A549 (cell line): ENCODE data around the gene PPP4R2. TPM values are rescaled to one million over a fixed set of nuclear protein-coding genes. Genes with fewer than 3 reads are reported as not detected.

ENCODE experiments used
- ATAC-seq, 2 experiments: fragments of 200-7000 bp in 1 of 2; fragments of >200 bp in 1 of 2; cut with Nextera tagmentation in 1 of 2; cut with Tn5 transposase in 1 of 2; 3 replicates each; pipeline versions ENCODE4 v1.8.0 to v1.9.1; 2018 to 2020; ENCODE audit warnings: mild to moderate bottlenecking in 1 of 2, moderate library complexity in 1 of 2
- CTCF ChIA-PET: fragments of 300-600 bp; sonication (Branson Sonifier 250); formaldehyde crosslinking; extraction: SDS; loops from one replicate; lab custom pipeline; 2021; ENCODE audit warnings: antibody characterized with exemption, inconsistent platforms; lab: Yijun Ruan, JAX
- POLR2A ChIA-PET: fragments of 350-600 bp; formaldehyde crosslinking; extraction: SDS; loops from one replicate; lab custom pipeline; 2021; ENCODE audit warnings: antibody characterized with exemption, inconsistent platforms; lab: Yijun Ruan, JAX
- DNase-seq, 2 experiments: peaks; one replicate each; pipeline versions ENCODE4 v3.0.0 to v3.0.0-alpha.2; 2011 to 2016; ENCODE audit warnings: low read depth in 1 of 2, low spot score in 1 of 2
- FAIRE-seq: peaks from 2 replicates; lab custom pipeline; 2011; peaks lifted over from hg19 to GRCh38; lab: Jason Lieb, UNC
- H3K27ac ChIP-seq, 2 experiments: fragments of >200 bp; sonication (Bioruptor Twin); formaldehyde crosslinking; 3 replicates each; pipeline ENCODE4 v1.5.1; 2016 to 2017
- H3K4me1 ChIP-seq: fragments of >200 bp; sonication (Bioruptor Twin); formaldehyde crosslinking; 3 replicates; pipeline ENCODE4 v1.6.1; 2016
- H3K4me2 ChIP-seq: fragments of >200 bp; sonication (Bioruptor Twin); formaldehyde crosslinking; 3 replicates; pipeline ENCODE4 v1.6.1; 2016
- H3K4me3 ChIP-seq: fragments of >200 bp; sonication (Bioruptor Twin); formaldehyde crosslinking; 3 replicates; pipeline ENCODE4 v1.5.1; 2016
- H3K9me3 ChIP-seq: fragments of >200 bp; sonication (Bioruptor Twin); formaldehyde crosslinking; 3 replicates; pipeline ENCODE4 v1.6.1; 2016
- BHLHE40 ChIP-seq: IDR thresholded peaks from 2 replicates; pipeline ENCODE4 v1.6.1; 2012; ENCODE audit warnings: low read depth, low read length, inconsistent platforms
- CEBPB ChIP-seq, 2 experiments: fragments of >200 bp in 1 of 2; sonication (Bioruptor Twin) in 1 of 2; formaldehyde crosslinking in 1 of 2; IDR thresholded peaks; 2 replicates each; pipeline ENCODE4 v1.6.1; 2012 to 2016
- CHD2 ChIP-seq: fragments of 150-350 bp; IDR thresholded peaks from 2 replicates; pipeline ENCODE4 v1.6.1; 2014; ENCODE audit warnings: low read length; ENCODE audit not compliant: partially characterized antibody
- CHD4 ChIP-seq: fragments of 200-600 bp; sonication (generic); IDR thresholded peaks from 2 replicates; pipeline ENCODE4 v1.6.1; 2016; ENCODE audit warnings: antibody characterized with exemption, mild to moderate bottlenecking, borderline replicate concordance
- CTCF ChIP-seq: fragments of >200 bp; sonication (Bioruptor Twin); formaldehyde crosslinking; IDR thresholded peaks from 3 replicates; pipeline ENCODE4 v1.5.1; 2016
- FOSL2 ChIP-seq, 2 experiments: fragments of 450-650 bp in 1 of 2; fragments of >200 bp in 1 of 2; sonication (Bioruptor Twin) in 1 of 2; formaldehyde crosslinking; IDR thresholded peaks; 2 replicates each; pipeline versions ENCODE4 v1.5.0 to v1.6.1; 2016 to 2020; ENCODE audit warnings: mild to moderate bottlenecking in 1 of 2, moderate library complexity in 1 of 2
- GATA3 ChIP-seq: IDR thresholded peaks from 2 replicates; pipeline ENCODE4 v1.6.1; 2012; ENCODE audit warnings: borderline replicate concordance
- HEYL ChIP-seq: fragments of 250-450 bp; sonication (Bioruptor Pico); IDR thresholded peaks from 2 replicates; pipeline ENCODE4 v1.8.0; 2021; ENCODE audit warnings: mild to moderate bottlenecking, moderate library complexity
- HMGXB4 ChIP-seq: fragments of 250-450 bp; sonication (Bioruptor Pico); IDR thresholded peaks from 2 replicates; pipeline ENCODE4 v1.5.0; 2021; ENCODE audit warnings: mild to moderate bottlenecking, moderate library complexity, borderline replicate concordance
- HOXA7 ChIP-seq: fragments of 250-450 bp; sonication (Bioruptor Pico); IDR thresholded peaks from 2 replicates; pipeline ENCODE4 v1.5.0; 2020; ENCODE audit warnings: mild to moderate bottlenecking, moderate library complexity
- KDM5A ChIP-seq: fragments of 200-600 bp; sonication (generic); IDR thresholded peaks from 2 replicates; pipeline ENCODE4 v1.6.1; 2016; ENCODE audit warnings: antibody characterized with exemption, mild to moderate bottlenecking
- MAZ ChIP-seq: fragments of 150-350 bp; IDR thresholded peaks from 2 replicates; pipeline ENCODE4 v1.6.1; 2014; ENCODE audit warnings: antibody characterized with exemption, low read depth, low read length, borderline replicate concordance
- MYC ChIP-seq: IDR thresholded peaks from 2 replicates; pipeline ENCODE4 v1.6.1; 2012; ENCODE audit warnings: mild to moderate bottlenecking, inconsistent platforms, low read length, improper control_type of control experiment, borderline replicate concordance
- NFE2L2 ChIP-seq: fragments of 150-350 bp; conservative IDR thresholded peaks from 2 replicates; pipeline ENCODE4 v1.6.1; 2014; ENCODE audit warnings: low read length
- PHF8 ChIP-seq: fragments of 200-600 bp; sonication (generic); IDR thresholded peaks from 2 replicates; pipeline ENCODE4 v1.6.1; 2016; ENCODE audit warnings: low read depth, mild to moderate bottlenecking, antibody characterized with exemption, moderate library complexity, borderline replicate concordance
- RARB ChIP-seq: fragments of 250-450 bp; sonication (Bioruptor Pico); IDR thresholded peaks from 2 replicates; pipeline ENCODE4 v1.8.0; 2021; ENCODE audit warnings: mild to moderate bottlenecking, moderate library complexity
- RCOR1 ChIP-seq: fragments of 150-350 bp; IDR thresholded peaks from 2 replicates; pipeline ENCODE4 v1.6.1; 2014; ENCODE audit warnings: antibody characterized with exemption, low read length, low read depth
- RNF2 ChIP-seq: fragments of 200-600 bp; sonication (generic); IDR thresholded peaks from 2 replicates; pipeline ENCODE4 v1.6.1; 2016; ENCODE audit warnings: low read depth, mild to moderate bottlenecking, antibody characterized with exemption, moderate library complexity, borderline replicate concordance
- SMC3 ChIP-seq: fragments of >200 bp; sonication (Bioruptor Twin); formaldehyde crosslinking; IDR thresholded peaks from 3 replicates; pipeline ENCODE4 v1.6.1; 2018; ENCODE audit warnings: inconsistent platforms
- TP53 ChIP-seq: fragments of 250-450 bp; sonication (Bioruptor Pico); IDR thresholded peaks from 2 replicates; pipeline ENCODE4 v1.5.0; 2021; ENCODE audit warnings: mild to moderate bottlenecking, moderate library complexity
- ZC3H11A ChIP-seq: fragments of 450-650 bp; IDR thresholded peaks from 2 replicates; pipeline ENCODE4 v1.6.1; 2014; ENCODE audit warnings: antibody characterized with exemption, mild to moderate bottlenecking
- WGBS: methylation state at CpG from one replicate; pipeline ENCODE4 v1.1.6; 2017; ENCODE audit errors: missing lambda C conversion rate; 5-methylcytosine and 5-hydroxymethylcytosine counted together
- polyA plus RNA-seq, 4 experiments: library from polyadenylated mRNA; depleted of rRNA in 3 of 4; stranded (reverse); fragments of >200 nt; fragmentation: RNase III in 1 of 4; extraction: RNeasy Plus Mini Kit Qiagen cat#74134 plus additional on column Dnase treatment in 1 of 4; gene quantifications; 2 replicates in 3 of 4; 3 replicates in 1 of 4; pipeline ENCODE4 v1.2.3, GENCODE V29; 2011 to 2017
- TF ChIP-seq, protein P1 (sequence below): fragments of 200-600 bp; sonication (generic); IDR thresholded peaks from 2 replicates; pipeline ENCODE4 v1.6.1; 2016; ENCODE audit warnings: antibody characterized with exemption, mild to moderate bottlenecking, moderate library complexity
- TF ChIP-seq, protein P2 (sequence below): fragments of >200 bp; sonication (Bioruptor Twin); formaldehyde crosslinking; IDR thresholded peaks from 2 replicates; pipeline ENCODE4 v1.6.1; 2016
- TF ChIP-seq, protein P3 (sequence below): IDR thresholded peaks from 2 replicates; pipeline ENCODE4 v1.6.1; 2012

PPP4R2 gene
- polyA plus RNA-seq, 2 of the 4 experiments (the other 2 are of a cell fraction) = 39.3 to 68.4 TPM

GRCh38 chr3:72991522-72991921, 5.1 kb upstream of the PPP4R2 start (continued):
- TF ChIP-seq, protein P1, sequence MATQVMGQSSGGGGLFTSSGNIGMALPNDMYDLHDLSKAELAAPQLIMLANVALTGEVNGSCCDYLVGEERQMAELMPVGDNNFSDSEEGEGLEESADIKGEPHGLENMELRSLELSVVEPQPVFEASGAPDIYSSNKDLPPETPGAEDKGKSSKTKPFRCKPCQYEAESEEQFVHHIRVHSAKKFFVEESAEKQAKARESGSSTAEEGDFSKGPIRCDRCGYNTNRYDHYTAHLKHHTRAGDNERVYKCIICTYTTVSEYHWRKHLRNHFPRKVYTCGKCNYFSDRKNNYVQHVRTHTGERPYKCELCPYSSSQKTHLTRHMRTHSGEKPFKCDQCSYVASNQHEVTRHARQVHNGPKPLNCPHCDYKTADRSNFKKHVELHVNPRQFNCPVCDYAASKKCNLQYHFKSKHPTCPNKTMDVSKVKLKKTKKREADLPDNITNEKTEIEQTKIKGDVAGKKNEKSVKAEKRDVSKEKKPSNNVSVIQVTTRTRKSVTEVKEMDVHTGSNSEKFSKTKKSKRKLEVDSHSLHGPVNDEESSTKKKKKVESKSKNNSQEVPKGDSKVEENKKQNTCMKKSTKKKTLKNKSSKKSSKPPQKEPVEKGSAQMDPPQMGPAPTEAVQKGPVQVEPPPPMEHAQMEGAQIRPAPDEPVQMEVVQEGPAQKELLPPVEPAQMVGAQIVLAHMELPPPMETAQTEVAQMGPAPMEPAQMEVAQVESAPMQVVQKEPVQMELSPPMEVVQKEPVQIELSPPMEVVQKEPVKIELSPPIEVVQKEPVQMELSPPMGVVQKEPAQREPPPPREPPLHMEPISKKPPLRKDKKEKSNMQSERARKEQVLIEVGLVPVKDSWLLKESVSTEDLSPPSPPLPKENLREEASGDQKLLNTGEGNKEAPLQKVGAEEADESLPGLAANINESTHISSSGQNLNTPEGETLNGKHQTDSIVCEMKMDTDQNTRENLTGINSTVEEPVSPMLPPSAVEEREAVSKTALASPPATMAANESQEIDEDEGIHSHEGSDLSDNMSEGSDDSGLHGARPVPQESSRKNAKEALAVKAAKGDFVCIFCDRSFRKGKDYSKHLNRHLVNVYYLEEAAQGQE = no peak
- TF ChIP-seq TP53 (CRISPR knock-in tag) (no peak), CHD4 (no peak), PHF8 (no peak), FOSL2 (IDR thresholded peaks at IDR 0.05) (no peak), FOSL2 (CRISPR knock-in tag; IDR thresholded peaks at IDR 0.05) (no peak), NFE2L2 (no peak), ZC3H11A (no peak)

- CTCF ChIA-PET = interaction anchor here (1.2 to 1.8 kb wide), 4 partner anchors 10 to 93 kb away, joined by 3 to 7 read pairs (median 4); no protein-coding TSS in a partner anchor
- FAIRE-seq = no peak
- H3K9me3 ChIP-seq = no peaks in the 10 kb centered on the region
- TF ChIP-seq CHD2 (no peak), HEYL (CRISPR knock-in tag) (no peak), HMGXB4 (no peak), SMC3 (no peak), HOXA7 (CRISPR knock-in tag) (no peak), MAZ (no peak), GATA3 (no peak), RCOR1 (no peak), BHLHE40 (no peak), RNF2 (no peak), KDM5A (no peak), TP53 (CRISPR knock-in tag) (no peak), CEBPB (IDR thresholded peaks at IDR 0.05) (no peak), RARB (no peak), MYC (no peak), PHF8 (no peak), CTCF (no peak)
- TF ChIP-seq, protein P2, sequence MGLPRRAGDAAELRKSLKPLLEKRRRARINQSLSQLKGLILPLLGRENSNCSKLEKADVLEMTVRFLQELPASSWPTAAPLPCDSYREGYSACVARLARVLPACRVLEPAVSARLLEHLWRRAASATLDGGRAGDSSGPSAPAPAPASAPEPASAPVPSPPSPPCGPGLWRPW = no peak
- TF ChIP-seq, protein P3, sequence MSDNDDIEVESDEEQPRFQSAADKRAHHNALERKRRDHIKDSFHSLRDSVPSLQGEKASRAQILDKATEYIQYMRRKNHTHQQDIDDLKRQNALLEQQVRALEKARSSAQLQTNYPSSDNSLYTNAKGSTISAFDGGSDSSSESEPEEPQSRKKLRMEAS = no peak
- TF ChIP-seq, all 56 proteins: peak for 0
- no peak overlapping the region for H3K4me2 ChIP-seq
- ATAC-seq (no peak), DNase-seq (no peak)
- H3K27ac ChIP-seq = no peak overlapping the region
- 70% methylated on average over 6 of the region's 6 CpGs for WGBS
- peaks cover 10% of the 10 kb centered on the region; the same call in 2 of the 3 replicates for H3K4me1 ChIP-seq
- H3K4me3 ChIP-seq = no peak overlapping the region
- POLR2A ChIA-PET = no interaction called here
Observed at GRCh38 chr3:72993391-72993790, 3.2 kb upstream of the PPP4R2 start.
